WERI-Rb-1 (cell line): ENCODE results near the gene CCDC187.

Source experiments
- DNase-seq: peaks from one replicate; pipeline ENCODE4 v3.0.0-alpha.2; 2020
- H3K27ac ChIP-seq: fragments of 250-450 bp; sonication (Bioruptor Pico); 2 replicates; pipeline ENCODE4 v1.5.1; 2020; ENCODE audit warnings: mild to moderate bottlenecking, moderate library complexity
- H3K27me3 ChIP-seq: fragments of 250-450 bp; sonication (Bioruptor Pico); 2 replicates; pipeline ENCODE4 v1.5.1; 2021; ENCODE audit warnings: mild to moderate bottlenecking, low read depth, moderate library complexity; ENCODE audit not compliant: insufficient read depth, severe bottlenecking
- H3K36me3 ChIP-seq: fragments of 250-450 bp; sonication (Bioruptor Pico); 2 replicates; pipeline ENCODE4 v1.5.1; 2020; ENCODE audit warnings: mild to moderate bottlenecking, moderate library complexity
- H3K4me3 ChIP-seq: 2 replicates; pipeline ENCODE4 v1.5.1; 2011; ENCODE audit warnings: low read depth, mild to moderate bottlenecking, control low read depth, low read length
- H3K9me3 ChIP-seq: fragments of 250-450 bp; sonication (Bioruptor Pico); 2 replicates; pipeline ENCODE4 v1.5.1; 2021; ENCODE audit warnings: mild to moderate bottlenecking, moderate library complexity; ENCODE audit not compliant: severe bottlenecking
- CTCF ChIP-seq: IDR thresholded peaks from 2 replicates; pipeline ENCODE4 v1.5.1; 2011; ENCODE audit warnings: low read depth, mild to moderate bottlenecking, control low read depth, inconsistent platforms, low read length

CCDC187 gene

GRCh38 chr9:136222166-136222905, 81.6 kb downstream of the CCDC187 start:
- H3K9me3 ChIP-seq = no peaks in the 10 kb centered on the region
- peaks cover 72% of the 10 kb centered on the region for H3K36me3 ChIP-seq
- peak overlapping the region; percentile 25 for H3K27ac ChIP-seq
- DNase-seq = no peak
- no peak for TF ChIP-seq CTCF
- no peaks in the 10 kb centered on the region for H3K27me3 ChIP-seq
- no peak overlapping the region for H3K4me3 ChIP-seq

- Histone ChIP-seq H3K27me3 (no peaks in the 10 kb centered on the region), H3K36me3 (peaks cover 78% of the 10 kb centered on the region), H3K9me3 (no peaks in the 10 kb centered on the region), H3K4me3 (no peak overlapping the region), H3K27ac (peak overlapping the region; percentile 98)
- TF ChIP-seq CTCF = no peak
- DNase-seq = peak; percentile 68
Measured at GRCh38 chr9:136220017-136220729, 83.7 kb downstream of the CCDC187 start.

GRCh38 chr9:136219276-136219675, 84.6 kb downstream of the CCDC187 start:
- no peak for TF ChIP-seq CTCF
- Histone ChIP-seq H3K27me3 (no peaks in the 10 kb centered on the region), H3K9me3 (no peaks in the 10 kb centered on the region), H3K27ac (peak overlapping the region; percentile 98), H3K36me3 (peaks cover 79% of the 10 kb centered on the region), H3K4me3 (no peak overlapping the region; the same call in 1 of the 2 replicates)
- peak; percentile 86 for DNase-seq

GRCh38 chr9:136218673-136219072, 85.2 kb downstream of the CCDC187 start:
- H3K27ac ChIP-seq = peak overlapping the region; percentile 98
- peak overlapping the region; percentile 41 for H3K4me3 ChIP-seq
- H3K9me3 ChIP-seq = peaks cover 3% of the 10 kb centered on the region
- no peak for DNase-seq
- peaks cover 79% of the 10 kb centered on the region for H3K36me3 ChIP-seq
- TF ChIP-seq CTCF = peak; percentile 29; the same call in 1 of the 2 replicates
- no peaks in the 10 kb centered on the region for H3K27me3 ChIP-seq

- peak overlapping the region; percentile 98 for H3K27ac ChIP-seq
- TF ChIP-seq CTCF = no peak
- no peaks in the 10 kb centered on the region for H3K27me3 ChIP-seq
- H3K36me3 ChIP-seq = peaks cover 79% of the 10 kb centered on the region
- DNase-seq = no peak
- H3K9me3 ChIP-seq = peaks cover 4% of the 10 kb centered on the region
- peak overlapping the region; percentile 41 for H3K4me3 ChIP-seq
Measured at GRCh38 chr9:136218271-136218670, 85.6 kb downstream of the CCDC187 start.
